ENCODE data around the gene DLG5. TPM values are rescaled to one million over a fixed set of nuclear protein-coding genes. Genes with fewer than 3 reads are reported as not detected.

Gene DLG5
- total and polyA plus RNA-seq, 4 donors: 1.2 to 7.1 (median 4.6) TPM

DNA sequence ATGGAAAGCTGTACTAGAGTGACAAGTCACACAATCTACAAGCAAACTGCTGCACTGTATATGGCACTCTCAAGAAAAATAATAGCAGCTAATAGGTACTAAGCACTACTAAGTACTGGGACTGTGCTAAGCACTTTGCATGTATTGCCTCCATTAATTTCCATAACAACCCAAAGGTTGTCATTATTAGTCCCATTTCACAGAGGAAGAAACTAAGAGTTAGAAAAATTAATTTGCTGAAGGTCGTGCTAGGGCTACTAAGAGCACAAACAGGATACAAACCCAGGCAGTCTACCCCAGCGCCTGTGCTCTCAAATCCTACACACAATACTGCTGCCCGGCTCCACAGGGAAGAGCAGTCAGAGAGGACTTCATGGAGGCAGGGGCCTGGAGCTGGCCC, 51.7 kb downstream of the DLG5 start:
- Histone ChIP-seq H3K27ac (ENCODE audit: low read depth in 1 of 2, low read length in 2 of 2) (no peak overlapping the region), H3K9ac (ENCODE audit: low read depth in 1 of 2, low read length in 2 of 2) (no peak overlapping the region), H3K36me3 (ENCODE audit: control insufficient read depth in 4 of 4, insufficient read depth in 3 of 4, low read depth in 1 of 4, low read length in 3 of 4) (no peaks in the 10 kb centered on the region), H3K9me3 (ENCODE audit: control insufficient read depth in 4 of 4, low read length in 3 of 4) (no peaks in the 10 kb centered on the region), H3K4me1 (ENCODE audit: control insufficient read depth in 4 of 4, insufficient read depth in 4 of 4, low read length in 3 of 4) (peaks cover 0 to 4% (median 0%) of the 10 kb centered on the region in 4 donors), H3K27me3 (ENCODE audit: control insufficient read depth in 4 of 4, insufficient read depth in 4 of 4, low read length in 3 of 4) (no peaks in the 10 kb centered on the region), H3K4me3 (ENCODE audit: low read depth in 1 of 3, low read length in 3 of 3) (no peak overlapping the region)
- WGBS: 95% methylated on average over 3 of the region's 3 CpGs
- DNase-seq (ENCODE audit: low spot score): no peak
- no peak for TF ChIP-seq RXRA (IDR thresholded peaks at IDR 0.05)
- TF ChIP-seq, protein P1, sequence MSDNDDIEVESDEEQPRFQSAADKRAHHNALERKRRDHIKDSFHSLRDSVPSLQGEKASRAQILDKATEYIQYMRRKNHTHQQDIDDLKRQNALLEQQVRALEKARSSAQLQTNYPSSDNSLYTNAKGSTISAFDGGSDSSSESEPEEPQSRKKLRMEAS (IDR thresholded peaks at IDR 0.05): no peak
- TF ChIP-seq HNF4A (conservative IDR thresholded peaks at IDR 0.05): no peak
- no peak for TF ChIP-seq JUND (IDR thresholded peaks at IDR 0.05)

GRCh38 chr10:77873536-77874380, 52.8 kb downstream of the DLG5 start:
- WGBS: 72% methylated on average over 15 of the region's 15 CpGs
- Histone ChIP-seq H3K36me3 (ENCODE audit: control insufficient read depth in 4 of 4, insufficient read depth in 3 of 4, low read depth in 1 of 4, low read length in 3 of 4) (no peaks in the 10 kb centered on the region), H3K4me1 (ENCODE audit: control insufficient read depth in 4 of 4, insufficient read depth in 4 of 4, low read length in 3 of 4) (peaks cover 0 to 4% (median 0%) of the 10 kb centered on the region in 4 donors), H3K27ac (ENCODE audit: low read depth in 1 of 2, low read length in 2 of 2) (no peak overlapping the region), H3K4me3 (ENCODE audit: low read depth in 1 of 3, low read length in 3 of 3) (no peak overlapping the region), H3K27me3 (ENCODE audit: control insufficient read depth in 4 of 4, insufficient read depth in 4 of 4, low read length in 3 of 4) (no peaks in the 10 kb centered on the region), H3K9ac (ENCODE audit: low read depth in 1 of 2, low read length in 2 of 2) (no peak overlapping the region), H3K9me3 (ENCODE audit: control insufficient read depth in 4 of 4, low read length in 3 of 4) (no peaks in the 10 kb centered on the region)
- DNase-seq (ENCODE audit: low spot score): no peak
- no peak for TF ChIP-seq TAF1 (conservative IDR thresholded peaks at IDR 0.05)
- peak in 1 of 2 donors; percentile 10 for TF ChIP-seq GABPA (IDR thresholded peaks at IDR 0.05 in 1 of 2, conservative IDR thresholded peaks at IDR 0.05 in 1 of 2)
- no peak for TF ChIP-seq SP1 (IDR thresholded peaks at IDR 0.05)
- TF ChIP-seq ATF3 (IDR thresholded peaks at IDR 0.05): no peak
- TF ChIP-seq YY1 (IDR thresholded peaks at IDR 0.05): no peak

DNA sequence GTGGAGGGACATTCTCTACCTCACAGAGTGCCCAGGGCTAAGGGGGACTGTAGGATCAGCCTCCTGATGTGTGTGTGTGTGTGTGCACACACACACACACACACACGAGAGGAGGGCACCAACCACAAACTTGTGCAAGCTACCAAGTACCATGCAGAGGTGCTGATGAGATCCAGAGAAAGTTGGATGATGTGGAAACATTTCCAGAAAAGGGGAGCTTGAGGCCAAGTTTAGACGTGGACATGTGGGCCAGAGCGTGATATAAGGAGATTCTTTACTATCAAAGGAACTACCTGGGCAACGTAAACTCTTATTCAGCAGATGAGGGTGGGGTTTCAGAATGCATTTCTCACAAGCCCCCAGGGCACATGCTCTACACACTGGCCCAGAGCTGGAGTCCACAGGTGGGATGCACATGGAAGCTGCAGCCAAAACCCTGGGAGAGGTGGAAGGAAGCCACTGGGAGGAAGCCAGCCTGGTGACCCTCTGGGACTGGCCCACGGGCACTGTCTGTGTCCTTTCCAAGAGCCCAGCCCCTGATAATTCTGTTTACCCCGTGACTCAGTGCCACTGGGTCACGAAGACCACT, 53.5 kb downstream of the DLG5 start:
- WGBS: 91% methylated on average over 7 of the region's 7 CpGs
- peaks cover 0 to 1% (median 0%) of the 10 kb centered on the region in 4 donors for H3K4me1 ChIP-seq (ENCODE audit: control insufficient read depth in 4 of 4, insufficient read depth in 4 of 4, low read length in 3 of 4)

More for the DNA sequence above, 53.5 kb downstream of the DLG5 start:
- no peak for DNase-seq (ENCODE audit: low spot score)
- Histone ChIP-seq H3K4me3 (ENCODE audit: low read depth in 1 of 3, low read length in 3 of 3) (no peak overlapping the region), H3K9ac (ENCODE audit: low read depth in 1 of 2, low read length in 2 of 2) (no peak overlapping the region), H3K9me3 (ENCODE audit: control insufficient read depth in 4 of 4, low read length in 3 of 4) (no peaks in the 10 kb centered on the region), H3K36me3 (ENCODE audit: control insufficient read depth in 4 of 4, insufficient read depth in 3 of 4, low read depth in 1 of 4, low read length in 3 of 4) (no peaks in the 10 kb centered on the region), H3K27ac (ENCODE audit: low read depth in 1 of 2, low read length in 2 of 2) (no peak overlapping the region), H3K27me3 (ENCODE audit: control insufficient read depth in 4 of 4, insufficient read depth in 4 of 4, low read length in 3 of 4) (no peaks in the 10 kb centered on the region)
- TF ChIP-seq, protein P2, sequence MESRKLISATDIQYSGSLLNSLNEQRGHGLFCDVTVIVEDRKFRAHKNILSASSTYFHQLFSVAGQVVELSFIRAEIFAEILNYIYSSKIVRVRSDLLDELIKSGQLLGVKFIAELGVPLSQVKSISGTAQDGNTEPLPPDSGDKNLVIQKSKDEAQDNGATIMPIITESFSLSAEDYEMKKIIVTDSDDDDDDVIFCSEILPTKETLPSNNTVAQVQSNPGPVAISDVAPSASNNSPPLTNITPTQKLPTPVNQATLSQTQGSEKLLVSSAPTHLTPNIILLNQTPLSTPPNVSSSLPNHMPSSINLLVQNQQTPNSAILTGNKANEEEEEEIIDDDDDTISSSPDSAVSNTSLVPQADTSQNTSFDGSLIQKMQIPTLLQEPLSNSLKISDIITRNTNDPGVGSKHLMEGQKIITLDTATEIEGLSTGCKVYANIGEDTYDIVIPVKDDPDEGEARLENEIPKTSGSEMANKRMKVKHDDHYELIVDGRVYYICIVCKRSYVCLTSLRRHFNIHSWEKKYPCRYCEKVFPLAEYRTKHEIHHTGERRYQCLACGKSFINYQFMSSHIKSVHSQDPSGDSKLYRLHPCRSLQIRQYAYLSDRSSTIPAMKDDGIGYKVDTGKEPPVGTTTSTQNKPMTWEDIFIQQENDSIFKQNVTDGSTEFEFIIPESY (IDR thresholded peaks at IDR 0.05): no peak
- TF ChIP-seq RXRA (IDR thresholded peaks at IDR 0.05) (no peak), GABPA (IDR thresholded peaks at IDR 0.05 in 1 of 2, conservative IDR thresholded peaks at IDR 0.05 in 1 of 2) (no peak), FOXA1 (IDR thresholded peaks at IDR 0.05) (no peak), EGR1 (IDR thresholded peaks at IDR 0.05; ENCODE audit: low read depth in 2 of 2) (no peak), NR2F2 (IDR thresholded peaks at IDR 0.05) (no peak), JUND (IDR thresholded peaks at IDR 0.05) (no peak), ATF3 (IDR thresholded peaks at IDR 0.05) (no peak), FOXA2 (IDR thresholded peaks at IDR 0.05) (no peak), HNF4G (IDR thresholded peaks at IDR 0.05) (no peak), RAD21 (IDR thresholded peaks at IDR 0.05) (no peak), HNF4A (conservative IDR thresholded peaks at IDR 0.05) (no peak), YY1 (IDR thresholded peaks at IDR 0.05) (no peak), CTCF (IDR thresholded peaks at IDR 0.05; ENCODE audit: low read depth, low read length, missing input control) (no peak)
- TF ChIP-seq, protein P3, sequence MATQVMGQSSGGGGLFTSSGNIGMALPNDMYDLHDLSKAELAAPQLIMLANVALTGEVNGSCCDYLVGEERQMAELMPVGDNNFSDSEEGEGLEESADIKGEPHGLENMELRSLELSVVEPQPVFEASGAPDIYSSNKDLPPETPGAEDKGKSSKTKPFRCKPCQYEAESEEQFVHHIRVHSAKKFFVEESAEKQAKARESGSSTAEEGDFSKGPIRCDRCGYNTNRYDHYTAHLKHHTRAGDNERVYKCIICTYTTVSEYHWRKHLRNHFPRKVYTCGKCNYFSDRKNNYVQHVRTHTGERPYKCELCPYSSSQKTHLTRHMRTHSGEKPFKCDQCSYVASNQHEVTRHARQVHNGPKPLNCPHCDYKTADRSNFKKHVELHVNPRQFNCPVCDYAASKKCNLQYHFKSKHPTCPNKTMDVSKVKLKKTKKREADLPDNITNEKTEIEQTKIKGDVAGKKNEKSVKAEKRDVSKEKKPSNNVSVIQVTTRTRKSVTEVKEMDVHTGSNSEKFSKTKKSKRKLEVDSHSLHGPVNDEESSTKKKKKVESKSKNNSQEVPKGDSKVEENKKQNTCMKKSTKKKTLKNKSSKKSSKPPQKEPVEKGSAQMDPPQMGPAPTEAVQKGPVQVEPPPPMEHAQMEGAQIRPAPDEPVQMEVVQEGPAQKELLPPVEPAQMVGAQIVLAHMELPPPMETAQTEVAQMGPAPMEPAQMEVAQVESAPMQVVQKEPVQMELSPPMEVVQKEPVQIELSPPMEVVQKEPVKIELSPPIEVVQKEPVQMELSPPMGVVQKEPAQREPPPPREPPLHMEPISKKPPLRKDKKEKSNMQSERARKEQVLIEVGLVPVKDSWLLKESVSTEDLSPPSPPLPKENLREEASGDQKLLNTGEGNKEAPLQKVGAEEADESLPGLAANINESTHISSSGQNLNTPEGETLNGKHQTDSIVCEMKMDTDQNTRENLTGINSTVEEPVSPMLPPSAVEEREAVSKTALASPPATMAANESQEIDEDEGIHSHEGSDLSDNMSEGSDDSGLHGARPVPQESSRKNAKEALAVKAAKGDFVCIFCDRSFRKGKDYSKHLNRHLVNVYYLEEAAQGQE (IDR thresholded peaks at IDR 0.05): no peak
